ENCODE data around the gene MDGA2.

GRCh38 chr14:47322751-47323150 lies 352.7 kb downstream of the MDGA2 start:
- TF ChIP-seq CTCF (IDR thresholded peaks at IDR 0.05) (no peak), POLR2A (IDR thresholded peaks at IDR 0.05) (no peak)

Measured in uterus (tissue), 2 donors.